ENCODE results near the gene SPEF1.

Gene SPEF1

DNA sequence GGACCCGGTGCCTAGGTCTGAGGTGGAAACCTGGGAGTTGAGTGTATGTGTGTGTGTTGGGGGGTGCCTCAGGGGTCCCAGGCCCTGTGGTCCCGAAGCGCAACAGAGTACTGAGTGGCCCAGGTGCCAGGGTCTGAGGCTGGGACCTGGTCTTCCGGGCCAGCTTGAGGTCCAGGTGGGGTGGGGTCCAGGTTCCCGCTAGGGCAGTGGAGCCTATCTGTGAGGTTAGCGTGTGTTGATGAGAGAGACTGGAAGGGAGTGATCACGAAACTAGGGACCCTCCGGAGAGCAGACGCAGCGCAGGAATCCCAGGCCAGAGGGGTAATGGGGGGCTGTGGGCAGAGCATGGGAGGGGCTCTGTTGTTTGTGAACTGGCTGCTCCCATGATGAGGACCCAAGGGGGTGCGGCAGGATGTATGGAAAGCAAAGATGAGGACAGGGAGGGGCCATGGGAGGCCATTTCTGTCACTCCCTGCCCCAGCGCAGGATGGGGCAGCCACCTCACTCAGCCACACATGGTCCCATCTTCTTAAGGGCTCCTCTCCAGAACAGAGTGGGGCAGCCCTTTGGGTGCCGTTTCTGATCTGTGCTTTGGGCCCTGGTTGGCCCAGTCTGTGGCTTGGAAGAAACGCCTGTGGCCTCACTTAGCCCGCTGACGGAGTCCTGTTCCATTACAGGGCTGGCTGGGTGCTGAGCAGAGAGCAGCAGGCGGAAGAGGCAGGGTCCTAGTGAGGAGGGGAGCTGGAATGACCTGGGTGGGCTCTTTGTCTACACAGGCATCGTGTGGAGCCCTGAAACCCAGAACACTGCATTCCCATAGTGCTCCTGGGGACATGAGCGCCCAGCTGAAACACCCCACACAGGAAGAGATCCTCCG is 47.9 kb downstream of the SPEF1 start:
- no peaks in the 10 kb centered on the region for H3K9me3 ChIP-seq (ENCODE audit: control insufficient read depth, low read length)
- peaks cover 11% of the 10 kb centered on the region for H3K4me1 ChIP-seq
- H3K4me2 ChIP-seq (ENCODE audit: low read length) = no peak overlapping the region
- TF ChIP-seq, protein P1, sequence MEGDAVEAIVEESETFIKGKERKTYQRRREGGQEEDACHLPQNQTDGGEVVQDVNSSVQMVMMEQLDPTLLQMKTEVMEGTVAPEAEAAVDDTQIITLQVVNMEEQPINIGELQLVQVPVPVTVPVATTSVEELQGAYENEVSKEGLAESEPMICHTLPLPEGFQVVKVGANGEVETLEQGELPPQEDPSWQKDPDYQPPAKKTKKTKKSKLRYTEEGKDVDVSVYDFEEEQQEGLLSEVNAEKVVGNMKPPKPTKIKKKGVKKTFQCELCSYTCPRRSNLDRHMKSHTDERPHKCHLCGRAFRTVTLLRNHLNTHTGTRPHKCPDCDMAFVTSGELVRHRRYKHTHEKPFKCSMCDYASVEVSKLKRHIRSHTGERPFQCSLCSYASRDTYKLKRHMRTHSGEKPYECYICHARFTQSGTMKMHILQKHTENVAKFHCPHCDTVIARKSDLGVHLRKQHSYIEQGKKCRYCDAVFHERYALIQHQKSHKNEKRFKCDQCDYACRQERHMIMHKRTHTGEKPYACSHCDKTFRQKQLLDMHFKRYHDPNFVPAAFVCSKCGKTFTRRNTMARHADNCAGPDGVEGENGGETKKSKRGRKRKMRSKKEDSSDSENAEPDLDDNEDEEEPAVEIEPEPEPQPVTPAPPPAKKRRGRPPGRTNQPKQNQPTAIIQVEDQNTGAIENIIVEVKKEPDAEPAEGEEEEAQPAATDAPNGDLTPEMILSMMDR (IDR thresholded peaks at IDR 0.05) = no peak
- no peaks in the 10 kb centered on the region for H3K27me3 ChIP-seq (ENCODE audit: control insufficient read depth, insufficient read depth, low read length)
- H2AFZ ChIP-seq = peak overlapping the region; percentile 72
- no peaks in the 10 kb centered on the region for H3K79me2 ChIP-seq
- H3K27ac ChIP-seq = peak overlapping the region; percentile 25
- H3K4me3 ChIP-seq (ENCODE audit: low read depth, low read length) = no peak overlapping the region
- H3K9ac ChIP-seq = no peak overlapping the region
- no peaks in the 10 kb centered on the region for H3K36me3 ChIP-seq (ENCODE audit: control insufficient read depth, insufficient read depth, low read length)

DNA sequence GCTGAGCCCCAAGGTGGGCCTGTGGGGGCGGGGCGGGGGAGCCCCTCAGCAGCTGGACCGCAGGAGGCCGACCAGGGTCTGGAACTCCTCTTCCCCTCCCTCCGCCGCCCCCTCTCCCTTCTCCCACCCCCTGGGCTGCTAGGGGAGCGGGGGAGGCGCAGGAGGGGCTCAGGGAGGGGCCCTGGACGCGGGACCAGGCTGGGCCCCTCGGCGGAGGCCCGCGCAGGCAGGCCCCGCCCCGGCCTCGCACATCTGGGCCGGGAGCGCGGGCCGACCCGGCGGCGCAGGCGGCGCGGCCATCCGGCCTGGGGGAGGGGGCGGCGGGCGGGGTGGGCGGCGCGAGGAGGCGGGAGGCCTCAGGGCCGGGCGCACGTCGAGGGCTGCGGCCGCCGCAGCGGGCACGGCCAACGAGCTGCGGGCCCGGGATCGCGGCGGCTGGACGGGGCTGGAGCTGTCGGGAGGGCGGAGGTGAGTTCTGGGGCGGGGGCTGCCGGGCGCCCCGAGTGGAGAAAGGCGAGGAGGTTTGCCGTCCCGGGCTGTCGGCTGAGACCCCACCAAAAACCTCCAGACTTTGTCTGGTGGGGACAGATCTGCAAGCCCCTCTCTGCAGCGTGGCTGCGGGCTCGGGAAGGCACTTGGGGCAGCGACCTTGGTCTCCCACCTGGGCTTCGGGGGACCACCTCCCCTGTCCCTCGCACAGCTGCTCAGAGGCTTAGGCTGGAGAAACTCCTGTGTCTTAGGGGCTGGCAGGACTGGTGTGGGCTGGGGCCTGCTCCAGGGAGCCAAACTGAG is 48.7 kb downstream of the SPEF1 start, which contains the start of gene HSPA12B:
TSS of gene HSPA12B (plus strand) at position 359 of the 792 bp plus-strand sequence. CDS start 5,990 bp downstream, outside the sequence.
- no peaks in the 10 kb centered on the region for H3K9me3 ChIP-seq (ENCODE audit: control insufficient read depth, low read length)
- H3K4me2 ChIP-seq (ENCODE audit: low read length) = no peak within 1 kb of the TSS
- H3K36me3 ChIP-seq (ENCODE audit: control insufficient read depth, insufficient read depth, low read length) = no peaks in the 10 kb centered on the region
- H3K27ac ChIP-seq = peak within 1 kb of the TSS; percentile 25
- TF ChIP-seq, protein P1 (IDR thresholded peaks at IDR 0.05) = no peak
- peaks cover 7% of the 10 kb centered on the region for H3K4me1 ChIP-seq
- H3K4me3 ChIP-seq (ENCODE audit: low read depth, low read length) = peak within 1 kb of the TSS; percentile 36
- no peaks in the 10 kb centered on the region for H3K79me2 ChIP-seq
- no peaks in the 10 kb centered on the region for H3K27me3 ChIP-seq (ENCODE audit: control insufficient read depth, insufficient read depth, low read length)
- H2AFZ ChIP-seq = peak within 1 kb of the TSS; percentile 72
- H3K9ac ChIP-seq = no peak within 1 kb of the TSS

DNA sequence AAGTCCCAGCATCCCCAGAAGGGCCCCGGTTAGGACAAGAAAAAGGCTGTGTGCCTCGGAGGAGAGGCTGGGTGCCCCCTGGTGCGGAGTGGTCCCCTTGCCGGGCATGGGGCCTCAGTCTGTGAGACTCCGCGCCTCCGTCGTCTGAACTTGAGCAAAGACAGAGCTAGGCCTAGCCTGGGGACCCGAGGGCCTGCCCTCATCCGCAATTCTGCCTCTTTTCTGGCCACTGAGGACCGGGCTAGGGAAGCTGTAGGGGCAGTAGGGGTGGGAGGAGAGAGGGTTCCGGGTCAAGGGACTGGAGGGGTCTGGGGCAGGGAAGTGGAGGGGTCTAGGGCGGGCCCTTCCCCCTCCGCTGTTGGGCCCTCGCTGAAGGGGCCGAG is 49.3 kb downstream of the SPEF1 start:
- Histone ChIP-seq H3K9ac (no peak overlapping the region), H3K4me2 (ENCODE audit: low read length) (no peak overlapping the region), H3K4me3 (ENCODE audit: low read depth, low read length) (no peak overlapping the region), H3K9me3 (ENCODE audit: control insufficient read depth, low read length) (no peaks in the 10 kb centered on the region), H3K79me2 (no peaks in the 10 kb centered on the region), H3K27me3 (ENCODE audit: control insufficient read depth, insufficient read depth, low read length) (no peaks in the 10 kb centered on the region), H3K36me3 (ENCODE audit: control insufficient read depth, insufficient read depth, low read length) (no peaks in the 10 kb centered on the region), H3K27ac (no peak overlapping the region), H2AFZ (no peak overlapping the region), H3K4me1 (peaks cover 5% of the 10 kb centered on the region)
- TF ChIP-seq, protein P1 (IDR thresholded peaks at IDR 0.05) = no peak

DNA sequence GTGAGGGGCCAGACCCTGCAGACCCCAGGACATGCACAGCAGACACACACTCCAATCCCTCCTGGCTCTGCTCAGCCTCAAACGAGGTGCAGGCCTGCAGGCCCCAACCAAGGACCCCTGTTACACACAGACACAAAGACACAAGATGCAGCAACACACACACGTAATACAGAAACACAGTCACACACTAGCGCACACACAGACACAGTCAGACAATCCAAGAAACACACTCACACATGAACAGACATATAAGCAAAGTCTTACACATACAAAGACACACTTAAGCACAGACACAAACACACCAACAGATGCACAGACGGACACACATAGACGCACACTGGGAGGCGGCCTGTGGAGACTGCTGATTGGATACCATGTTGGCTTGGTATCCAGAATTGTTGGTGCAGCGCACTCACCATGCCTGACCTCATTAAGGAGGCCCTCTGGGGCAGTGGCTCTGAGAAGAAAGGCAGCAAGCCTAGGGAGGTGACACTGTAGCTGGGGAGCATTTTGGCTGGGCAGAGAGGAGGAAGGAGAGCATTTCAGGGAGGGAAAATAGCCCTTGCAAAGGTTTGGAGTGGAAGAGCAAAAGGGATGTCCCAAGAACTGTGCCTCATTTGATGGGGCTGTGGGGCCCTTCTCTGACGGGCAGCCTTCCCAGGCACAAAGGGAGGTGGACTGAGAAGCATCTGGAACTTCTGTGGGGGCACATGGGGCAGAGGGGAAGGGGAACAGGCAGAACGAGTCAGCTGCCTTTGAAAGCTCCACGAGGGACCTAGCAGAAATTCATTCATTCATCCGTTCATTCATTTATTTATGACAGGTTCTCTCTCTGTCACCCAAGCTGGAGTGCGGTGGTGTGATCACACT is 50.2 kb downstream of the SPEF1 start:
- peaks cover 5% of the 10 kb centered on the region for H3K4me1 ChIP-seq
- H3K9me3 ChIP-seq (ENCODE audit: control insufficient read depth, low read length) = no peaks in the 10 kb centered on the region
- H2AFZ ChIP-seq = no peak overlapping the region
- H3K79me2 ChIP-seq = no peaks in the 10 kb centered on the region
- H3K4me2 ChIP-seq (ENCODE audit: low read length) = no peak overlapping the region
- TF ChIP-seq, protein P1 (IDR thresholded peaks at IDR 0.05) = no peak
- H3K9ac ChIP-seq = no peak overlapping the region
- no peaks in the 10 kb centered on the region for H3K36me3 ChIP-seq (ENCODE audit: control insufficient read depth, insufficient read depth, low read length)
- H3K27ac ChIP-seq = no peak overlapping the region
- H3K27me3 ChIP-seq (ENCODE audit: control insufficient read depth, insufficient read depth, low read length) = no peaks in the 10 kb centered on the region
- no peak overlapping the region for H3K4me3 ChIP-seq (ENCODE audit: low read depth, low read length)

Data from parathyroid adenoma (tissue), 2 donors.